Gastroesophageal sphincter (tissue), 4 donors: ENCODE data around the gene GALNT18. TPM values are rescaled to one million over a fixed set of nuclear protein-coding genes. Genes with fewer than 3 reads are reported as not detected.

Source experiments
- ATAC-seq: fragments of 150-250 bp; one replicate; pipeline ENCODE4 v1.9.1; 2016; ENCODE audit warnings: mild to moderate bottlenecking, moderate library complexity
- H3K27ac ChIP-seq, 4 donors: fragments of 200-600 bp; sonication (generic) in 3 of 4; 1 replicate in 3 of 4; 2 replicates in 1 of 4; pipeline ENCODE4 v1.5.1; 2016 to 2019
- H3K27me3 ChIP-seq: fragments of 200-600 bp; sonication (generic); one replicate; pipeline ENCODE4 v1.5.1; 2019
- H3K36me3 ChIP-seq, 2 donors: fragments of 200-600 bp; sonication (generic); one replicate each; pipeline ENCODE4 v1.5.1; 2019; ENCODE audit warnings: control low read depth in 1 of 2
- H3K4me1 ChIP-seq, 3 donors: fragments of 200-600 bp; sonication (generic); 1 replicate in 2 of 3; 2 replicates in 1 of 3; pipeline ENCODE4 v1.5.1; 2016 to 2019; ENCODE audit warnings: control low read depth in 2 of 3
- H3K4me3 ChIP-seq, 2 donors: fragments of 200-600 bp; sonication (generic); one replicate each; pipeline ENCODE4 v1.5.1; 2019; ENCODE audit warnings: mild to moderate bottlenecking in 1 of 2, moderate library complexity in 1 of 2
- H3K9me3 ChIP-seq, 3 donors: fragments of 200-600 bp; sonication (generic); one replicate each; pipeline ENCODE4 v1.5.1; 2017 to 2019; ENCODE audit warnings: control low read depth in 2 of 3
- EP300 ChIP-seq: sonication (generic); formaldehyde crosslinking; IDR thresholded peaks from one replicate; pipeline ENCODE4 v1.6.1; 2017; ENCODE audit warnings: antibody characterized with exemption, mild to moderate bottlenecking
- POLR2A ChIP-seq, 2 donors: fragments of 450-650 bp; IDR thresholded peaks; one replicate each; pipeline ENCODE4 v1.6.1; 2017; ENCODE audit warnings: antibody characterized with exemption in 2 of 2, mild to moderate bottlenecking in 2 of 2, moderate library complexity in 1 of 2
- POLR2AphosphoS5 ChIP-seq: sonication (generic); formaldehyde crosslinking; IDR thresholded peaks from one replicate; pipeline ENCODE4 v1.6.1; 2017; ENCODE audit warnings: antibody characterized with exemption
- WGBS, 2 donors: methylation state at CpG; one replicate each; pipeline ENCODE4 v1.1.5; 2018; ENCODE audit warnings: low coverage in 1 of 2; 5-methylcytosine and 5-hydroxymethylcytosine counted together
- total RNA-seq, 4 donors: library from RNA; depleted of rRNA; stranded (reverse); fragments of >200 nt; gene quantifications; one replicate each; pipeline ENCODE4 v1.1.0, GENCODE V29; 2016
- TF ChIP-seq, protein P1 (sequence below), 4 experiments: fragments of 200-600 bp in 2 of 4; fragments of 450-650 bp in 2 of 4; sonication (generic) in 1 of 4; IDR thresholded peaks; one replicate each; pipeline ENCODE4 v1.5.1; 2017 to 2019; ENCODE audit warnings: antibody characterized with exemption in 4 of 4, mild to moderate bottlenecking in 2 of 4, moderate library complexity in 2 of 4

GALNT18 gene
- total RNA-seq, 4 donors from 2014 or later = 16.0 to 65.6 (median 35.2) TPM

- Histone ChIP-seq H3K9me3 (no peaks in the 10 kb centered on the region), H3K4me3 (no peak overlapping the region), H3K27ac (no peak overlapping the region), H3K36me3 (no peaks in the 10 kb centered on the region), H3K4me1 (peaks cover 0 to 16% (median 0%) of the 10 kb centered on the region in 3 donors), H3K27me3 (no peaks in the 10 kb centered on the region)
- ATAC-seq = no peak
- WGBS, 2 donors = 63 to 72% methylated on average over 7 of the region's 7 CpGs
- TF ChIP-seq POLR2A (IDR thresholded peaks at IDR 0.05) (no peak), POLR2AphosphoS5 (no peak), EP300 (no peak)
- TF ChIP-seq, protein P1, sequence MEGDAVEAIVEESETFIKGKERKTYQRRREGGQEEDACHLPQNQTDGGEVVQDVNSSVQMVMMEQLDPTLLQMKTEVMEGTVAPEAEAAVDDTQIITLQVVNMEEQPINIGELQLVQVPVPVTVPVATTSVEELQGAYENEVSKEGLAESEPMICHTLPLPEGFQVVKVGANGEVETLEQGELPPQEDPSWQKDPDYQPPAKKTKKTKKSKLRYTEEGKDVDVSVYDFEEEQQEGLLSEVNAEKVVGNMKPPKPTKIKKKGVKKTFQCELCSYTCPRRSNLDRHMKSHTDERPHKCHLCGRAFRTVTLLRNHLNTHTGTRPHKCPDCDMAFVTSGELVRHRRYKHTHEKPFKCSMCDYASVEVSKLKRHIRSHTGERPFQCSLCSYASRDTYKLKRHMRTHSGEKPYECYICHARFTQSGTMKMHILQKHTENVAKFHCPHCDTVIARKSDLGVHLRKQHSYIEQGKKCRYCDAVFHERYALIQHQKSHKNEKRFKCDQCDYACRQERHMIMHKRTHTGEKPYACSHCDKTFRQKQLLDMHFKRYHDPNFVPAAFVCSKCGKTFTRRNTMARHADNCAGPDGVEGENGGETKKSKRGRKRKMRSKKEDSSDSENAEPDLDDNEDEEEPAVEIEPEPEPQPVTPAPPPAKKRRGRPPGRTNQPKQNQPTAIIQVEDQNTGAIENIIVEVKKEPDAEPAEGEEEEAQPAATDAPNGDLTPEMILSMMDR (IDR thresholded peaks at IDR 0.05) = no peak
These were observed 384.6 kb downstream of the GALNT18 start for GRCh38 chr11:11237070-11237832.

- Histone ChIP-seq H3K4me3 (no peak overlapping the region), H3K9me3 (no peaks in the 10 kb centered on the region), H3K27ac (no peak overlapping the region), H3K36me3 (no peaks in the 10 kb centered on the region), H3K4me1 (peaks cover 0 to 9% (median 0%) of the 10 kb centered on the region in 3 donors), H3K27me3 (no peaks in the 10 kb centered on the region)
- 71 to 90% methylated on average over 4 of the region's 4 CpGs for WGBS, 2 donors
- no peak for ATAC-seq
- TF ChIP-seq EP300 = no peak
- TF ChIP-seq POLR2A (IDR thresholded peaks at IDR 0.05) = no peak
- TF ChIP-seq POLR2AphosphoS5 = no peak
These were observed 385.2 kb downstream of the GALNT18 start for GRCh38 chr11:11236498-11237059.

- no peaks in the 10 kb centered on the region for H3K27me3 ChIP-seq
- TF ChIP-seq POLR2A (IDR thresholded peaks at IDR 0.05) (no peak), EP300 (no peak), POLR2AphosphoS5 (no peak)
- TF ChIP-seq, protein P1 (IDR thresholded peaks at IDR 0.05) = no peak
- H3K4me1 ChIP-seq = no peaks in the 10 kb centered on the region
- H3K36me3 ChIP-seq = no peaks in the 10 kb centered on the region
- ATAC-seq = no peak
- no peaks in the 10 kb centered on the region for H3K9me3 ChIP-seq
- WGBS, 2 donors = 59% methylated on average over 4 of the region's 5 CpGs
- no peak overlapping the region for H3K4me3 ChIP-seq
- H3K27ac ChIP-seq = no peak overlapping the region
These were observed 390.0 kb downstream of the GALNT18 start for GRCh38 chr11:11231763-11232162.

DNA sequence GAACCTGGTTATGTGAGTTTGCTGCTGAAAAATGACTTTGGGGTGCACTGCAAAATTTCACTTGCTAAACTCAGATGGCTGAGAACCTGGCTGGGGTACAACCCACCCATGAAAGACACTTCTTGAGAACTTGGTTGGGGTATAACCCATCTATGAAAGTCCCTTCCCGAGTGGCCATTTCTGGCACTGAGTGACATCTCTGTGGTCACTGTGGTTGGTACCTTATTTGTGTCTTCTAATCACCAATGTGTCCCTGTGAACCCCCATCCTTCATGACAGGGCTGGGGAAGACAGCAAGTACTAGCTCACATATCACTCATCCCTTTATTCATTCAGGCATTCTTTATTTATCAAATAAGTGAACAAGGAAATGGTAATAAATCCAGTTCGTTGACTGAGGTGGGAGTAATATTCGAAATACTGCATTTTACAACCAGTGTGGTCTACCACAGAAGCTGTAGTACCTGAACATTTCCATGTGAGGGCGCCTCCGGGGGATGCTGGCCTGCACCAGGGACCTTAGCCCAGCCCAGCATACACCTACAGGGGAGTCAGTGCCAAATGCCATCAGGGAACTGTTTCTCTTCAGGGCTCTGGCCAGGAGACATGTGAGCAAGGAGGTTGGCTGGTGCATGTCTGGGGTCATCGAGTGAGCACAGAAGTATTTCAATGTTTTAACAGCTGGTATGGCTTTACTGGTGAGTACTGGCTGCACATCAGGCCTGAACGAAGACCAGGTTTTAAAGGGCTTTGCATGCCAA, 390.8 kb downstream of the GALNT18 start:
- Histone ChIP-seq H3K9me3 (no peaks in the 10 kb centered on the region), H3K4me1 (no peaks in the 10 kb centered on the region), H3K36me3 (no peaks in the 10 kb centered on the region), H3K27me3 (no peaks in the 10 kb centered on the region), H3K27ac (no peak overlapping the region), H3K4me3 (no peak overlapping the region)
- 52 to 83% methylated on average over 4 of the region's 7 CpGs for WGBS, 2 donors
- TF ChIP-seq, protein P1 (IDR thresholded peaks at IDR 0.05) = peak in 1 of 4 experiments; percentile 35
- TF ChIP-seq POLR2AphosphoS5 = no peak
- no peak for ATAC-seq

GRCh38 chr11:11230087-11230486, 391.7 kb downstream of the GALNT18 start:
- Histone ChIP-seq H3K4me3 (no peak overlapping the region), H3K27me3 (no peaks in the 10 kb centered on the region), H3K36me3 (no peaks in the 10 kb centered on the region), H3K9me3 (no peaks in the 10 kb centered on the region), H3K4me1 (no peaks in the 10 kb centered on the region), H3K27ac (no peak overlapping the region)
- 91 to 100% methylated on average over 1 of the region's 1 CpG for WGBS, 2 donors
- no peak for ATAC-seq
- TF ChIP-seq EP300 = no peak
- TF ChIP-seq, protein P1 (IDR thresholded peaks at IDR 0.05) = no peak
